Thyroid gland (tissue), 4 donors: ENCODE measurements around the gene RNU6-1.

Experiments
- POLR2A ChIP-seq, 2 donors: fragments of 450-650 bp; IDR thresholded peaks; one replicate each; pipeline ENCODE4 v1.6.1; 2017; ENCODE audit warnings: antibody characterized with exemption in 2 of 2, mild to moderate bottlenecking in 2 of 2, moderate library complexity in 1 of 2
- TF ChIP-seq, protein P1 (sequence below), 6 experiments: fragments of 200-600 bp in 3 of 6; fragments of 450-650 bp in 3 of 6; sonication (generic) in 3 of 6; IDR thresholded peaks; one replicate each; pipeline ENCODE4 v1.5.1; 2016 to 2019; ENCODE audit warnings: antibody characterized with exemption in 6 of 6, mild to moderate bottlenecking in 2 of 6, inconsistent platforms in 1 of 6, moderate library complexity in 1 of 6

DNA sequence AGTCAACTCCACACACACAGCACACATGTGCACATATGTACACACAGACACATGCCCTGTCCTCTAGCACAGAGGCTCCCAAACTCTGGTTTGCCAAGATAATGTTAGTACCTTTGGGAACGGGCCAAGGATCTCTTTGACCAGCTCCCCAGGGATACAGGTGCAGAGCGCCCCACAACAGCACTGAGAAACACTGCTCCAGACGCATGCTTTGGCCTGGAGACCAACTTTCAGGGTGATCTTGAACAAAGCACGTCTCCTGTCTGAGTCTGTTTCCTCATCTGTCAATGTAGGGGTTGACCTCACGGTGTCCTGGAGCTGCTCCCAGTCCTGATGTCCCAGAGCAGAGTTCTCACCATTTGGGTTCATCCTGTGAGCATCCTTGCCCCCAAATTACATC is 30.4 kb downstream of the RNU6-1 start:
- TF ChIP-seq, protein P1, sequence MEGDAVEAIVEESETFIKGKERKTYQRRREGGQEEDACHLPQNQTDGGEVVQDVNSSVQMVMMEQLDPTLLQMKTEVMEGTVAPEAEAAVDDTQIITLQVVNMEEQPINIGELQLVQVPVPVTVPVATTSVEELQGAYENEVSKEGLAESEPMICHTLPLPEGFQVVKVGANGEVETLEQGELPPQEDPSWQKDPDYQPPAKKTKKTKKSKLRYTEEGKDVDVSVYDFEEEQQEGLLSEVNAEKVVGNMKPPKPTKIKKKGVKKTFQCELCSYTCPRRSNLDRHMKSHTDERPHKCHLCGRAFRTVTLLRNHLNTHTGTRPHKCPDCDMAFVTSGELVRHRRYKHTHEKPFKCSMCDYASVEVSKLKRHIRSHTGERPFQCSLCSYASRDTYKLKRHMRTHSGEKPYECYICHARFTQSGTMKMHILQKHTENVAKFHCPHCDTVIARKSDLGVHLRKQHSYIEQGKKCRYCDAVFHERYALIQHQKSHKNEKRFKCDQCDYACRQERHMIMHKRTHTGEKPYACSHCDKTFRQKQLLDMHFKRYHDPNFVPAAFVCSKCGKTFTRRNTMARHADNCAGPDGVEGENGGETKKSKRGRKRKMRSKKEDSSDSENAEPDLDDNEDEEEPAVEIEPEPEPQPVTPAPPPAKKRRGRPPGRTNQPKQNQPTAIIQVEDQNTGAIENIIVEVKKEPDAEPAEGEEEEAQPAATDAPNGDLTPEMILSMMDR (IDR thresholded peaks at IDR 0.05) = no peak
- no peak for TF ChIP-seq POLR2A (IDR thresholded peaks at IDR 0.05)
